A549 (cell line): ENCODE results near the gene BTAF1.

Experiments
- BHLHE40 ChIP-seq: IDR thresholded peaks from 2 replicates; pipeline ENCODE4 v1.6.1; 2012; ENCODE audit warnings: low read depth, low read length, inconsistent platforms
- CTCF ChIP-seq: fragments of >200 bp; sonication (Bioruptor Twin); formaldehyde crosslinking; IDR thresholded peaks from 3 replicates; pipeline ENCODE4 v1.5.1; 2016
- HMGXB4 ChIP-seq: fragments of 250-450 bp; sonication (Bioruptor Pico); IDR thresholded peaks from 2 replicates; pipeline ENCODE4 v1.5.0; 2021; ENCODE audit warnings: mild to moderate bottlenecking, moderate library complexity, borderline replicate concordance
- MYC ChIP-seq: IDR thresholded peaks from 2 replicates; pipeline ENCODE4 v1.6.1; 2012; ENCODE audit warnings: mild to moderate bottlenecking, inconsistent platforms, low read length, improper control_type of control experiment, borderline replicate concordance
- RAD21 ChIP-seq, 2 experiments: fragments of >200 bp in 1 of 2; sonication (Bioruptor Twin) in 1 of 2; formaldehyde crosslinking in 1 of 2; IDR thresholded peaks in 1 of 2; conservative IDR thresholded peaks in 1 of 2; 2 replicates in 1 of 2; 3 replicates in 1 of 2; pipeline ENCODE4 v1.6.1; 2012 to 2018; ENCODE audit warnings: inconsistent platforms in 1 of 2
- REST ChIP-seq: fragments of 200-600 bp; sonication (generic); IDR thresholded peaks from 2 replicates; pipeline ENCODE4 v1.6.1; 2016; ENCODE audit warnings: antibody characterized with exemption, mild to moderate bottlenecking, moderate library complexity

- TF ChIP-seq REST (no peak), HMGXB4 (no peak), CTCF (no peak), MYC (no peak), RAD21 (conservative IDR thresholded peaks at IDR 0.05 in 1 of 2, IDR thresholded peaks at IDR 0.05 in 1 of 2) (no peak), BHLHE40 (no peak)
Observed at GRCh38 chr10:91885362-91886079, 38.0 kb upstream of the BTAF1 start.
